Liver (tissue), 3 donors: Measurements from ENCODE around the gene CFAP221.

Experiments used
- FOXA1 ChIP-seq: IDR thresholded peaks from 2 replicates; pipeline ENCODE4 v1.6.1; 2016; ENCODE audit warnings: antibody characterized with exemption
- GABPA ChIP-seq, 2 donors: IDR thresholded peaks in 1 of 2; conservative IDR thresholded peaks in 1 of 2; 2 replicates each; pipeline ENCODE4 v1.6.1; 2016; ENCODE audit warnings: antibody characterized with exemption in 2 of 2, mild to moderate bottlenecking in 1 of 2, moderate library complexity in 1 of 2
- HNF4A ChIP-seq, 2 donors: conservative IDR thresholded peaks; 2 replicates each; pipeline ENCODE4 v1.6.1; 2016; ENCODE audit warnings: antibody characterized with exemption in 2 of 2, mild to moderate bottlenecking in 2 of 2
- RXRA ChIP-seq, 2 donors: IDR thresholded peaks; 2 replicates each; pipeline ENCODE4 v1.6.1; 2017 to 2018; ENCODE audit warnings: antibody characterized with exemption in 2 of 2, mild to moderate bottlenecking in 1 of 2
- TAF1 ChIP-seq: conservative IDR thresholded peaks from 2 replicates; pipeline ENCODE4 v1.6.1; 2016; ENCODE audit warnings: antibody characterized with exemption, mild to moderate bottlenecking
- TF ChIP-seq, protein P1 (sequence below): fragments of 150-350 bp; IDR thresholded peaks from 2 replicates; pipeline ENCODE4 v1.5.1; 2017; ENCODE audit warnings: improper control_type of control experiment, low read depth, low read length; ENCODE audit not compliant: missing input control
- TF ChIP-seq, protein P2 (sequence below): IDR thresholded peaks from 2 replicates; pipeline ENCODE4 v1.6.1; 2016; ENCODE audit warnings: antibody characterized with exemption, mild to moderate bottlenecking
- TF ChIP-seq, protein P3 (sequence below): IDR thresholded peaks from 2 replicates; pipeline ENCODE4 v1.6.1; 2016; ENCODE audit warnings: antibody characterized with exemption
- donor health status: healthy.
- donor health status: healthy.

DNA sequence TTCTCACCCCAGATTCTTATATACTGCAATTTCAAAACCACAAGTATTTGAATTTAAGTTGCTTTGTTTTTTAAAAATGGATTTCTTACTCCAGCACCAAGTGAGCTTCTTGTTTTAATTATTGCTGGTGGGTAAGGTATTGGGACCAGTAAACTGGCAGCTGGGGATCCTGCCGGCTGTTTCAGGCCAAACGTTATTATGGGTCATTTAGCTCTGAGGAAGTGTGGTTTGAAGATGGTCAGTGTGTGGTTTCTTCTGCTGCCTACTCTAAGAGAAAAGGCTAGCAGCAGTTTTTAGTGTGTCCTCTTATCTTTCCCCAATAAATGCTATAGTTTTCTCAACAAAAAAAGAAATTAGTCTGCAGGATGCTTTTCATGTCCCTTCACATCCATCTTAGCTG lies 30.6 kb downstream of the CFAP221 start:
- TF ChIP-seq, protein P1, sequence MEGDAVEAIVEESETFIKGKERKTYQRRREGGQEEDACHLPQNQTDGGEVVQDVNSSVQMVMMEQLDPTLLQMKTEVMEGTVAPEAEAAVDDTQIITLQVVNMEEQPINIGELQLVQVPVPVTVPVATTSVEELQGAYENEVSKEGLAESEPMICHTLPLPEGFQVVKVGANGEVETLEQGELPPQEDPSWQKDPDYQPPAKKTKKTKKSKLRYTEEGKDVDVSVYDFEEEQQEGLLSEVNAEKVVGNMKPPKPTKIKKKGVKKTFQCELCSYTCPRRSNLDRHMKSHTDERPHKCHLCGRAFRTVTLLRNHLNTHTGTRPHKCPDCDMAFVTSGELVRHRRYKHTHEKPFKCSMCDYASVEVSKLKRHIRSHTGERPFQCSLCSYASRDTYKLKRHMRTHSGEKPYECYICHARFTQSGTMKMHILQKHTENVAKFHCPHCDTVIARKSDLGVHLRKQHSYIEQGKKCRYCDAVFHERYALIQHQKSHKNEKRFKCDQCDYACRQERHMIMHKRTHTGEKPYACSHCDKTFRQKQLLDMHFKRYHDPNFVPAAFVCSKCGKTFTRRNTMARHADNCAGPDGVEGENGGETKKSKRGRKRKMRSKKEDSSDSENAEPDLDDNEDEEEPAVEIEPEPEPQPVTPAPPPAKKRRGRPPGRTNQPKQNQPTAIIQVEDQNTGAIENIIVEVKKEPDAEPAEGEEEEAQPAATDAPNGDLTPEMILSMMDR, result no peak
- no peak for TF ChIP-seq TAF1
- TF ChIP-seq HNF4A (conservative IDR thresholded peaks at IDR 0.05), result no peak
- no peak for TF ChIP-seq FOXA1
- no peak for TF ChIP-seq GABPA (IDR thresholded peaks at IDR 0.05 in 1 of 2, conservative IDR thresholded peaks at IDR 0.05 in 1 of 2)
- no peak for TF ChIP-seq RXRA (IDR thresholded peaks at IDR 0.05)
- TF ChIP-seq, protein P2, sequence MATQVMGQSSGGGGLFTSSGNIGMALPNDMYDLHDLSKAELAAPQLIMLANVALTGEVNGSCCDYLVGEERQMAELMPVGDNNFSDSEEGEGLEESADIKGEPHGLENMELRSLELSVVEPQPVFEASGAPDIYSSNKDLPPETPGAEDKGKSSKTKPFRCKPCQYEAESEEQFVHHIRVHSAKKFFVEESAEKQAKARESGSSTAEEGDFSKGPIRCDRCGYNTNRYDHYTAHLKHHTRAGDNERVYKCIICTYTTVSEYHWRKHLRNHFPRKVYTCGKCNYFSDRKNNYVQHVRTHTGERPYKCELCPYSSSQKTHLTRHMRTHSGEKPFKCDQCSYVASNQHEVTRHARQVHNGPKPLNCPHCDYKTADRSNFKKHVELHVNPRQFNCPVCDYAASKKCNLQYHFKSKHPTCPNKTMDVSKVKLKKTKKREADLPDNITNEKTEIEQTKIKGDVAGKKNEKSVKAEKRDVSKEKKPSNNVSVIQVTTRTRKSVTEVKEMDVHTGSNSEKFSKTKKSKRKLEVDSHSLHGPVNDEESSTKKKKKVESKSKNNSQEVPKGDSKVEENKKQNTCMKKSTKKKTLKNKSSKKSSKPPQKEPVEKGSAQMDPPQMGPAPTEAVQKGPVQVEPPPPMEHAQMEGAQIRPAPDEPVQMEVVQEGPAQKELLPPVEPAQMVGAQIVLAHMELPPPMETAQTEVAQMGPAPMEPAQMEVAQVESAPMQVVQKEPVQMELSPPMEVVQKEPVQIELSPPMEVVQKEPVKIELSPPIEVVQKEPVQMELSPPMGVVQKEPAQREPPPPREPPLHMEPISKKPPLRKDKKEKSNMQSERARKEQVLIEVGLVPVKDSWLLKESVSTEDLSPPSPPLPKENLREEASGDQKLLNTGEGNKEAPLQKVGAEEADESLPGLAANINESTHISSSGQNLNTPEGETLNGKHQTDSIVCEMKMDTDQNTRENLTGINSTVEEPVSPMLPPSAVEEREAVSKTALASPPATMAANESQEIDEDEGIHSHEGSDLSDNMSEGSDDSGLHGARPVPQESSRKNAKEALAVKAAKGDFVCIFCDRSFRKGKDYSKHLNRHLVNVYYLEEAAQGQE, result no peak
- TF ChIP-seq, protein P3, sequence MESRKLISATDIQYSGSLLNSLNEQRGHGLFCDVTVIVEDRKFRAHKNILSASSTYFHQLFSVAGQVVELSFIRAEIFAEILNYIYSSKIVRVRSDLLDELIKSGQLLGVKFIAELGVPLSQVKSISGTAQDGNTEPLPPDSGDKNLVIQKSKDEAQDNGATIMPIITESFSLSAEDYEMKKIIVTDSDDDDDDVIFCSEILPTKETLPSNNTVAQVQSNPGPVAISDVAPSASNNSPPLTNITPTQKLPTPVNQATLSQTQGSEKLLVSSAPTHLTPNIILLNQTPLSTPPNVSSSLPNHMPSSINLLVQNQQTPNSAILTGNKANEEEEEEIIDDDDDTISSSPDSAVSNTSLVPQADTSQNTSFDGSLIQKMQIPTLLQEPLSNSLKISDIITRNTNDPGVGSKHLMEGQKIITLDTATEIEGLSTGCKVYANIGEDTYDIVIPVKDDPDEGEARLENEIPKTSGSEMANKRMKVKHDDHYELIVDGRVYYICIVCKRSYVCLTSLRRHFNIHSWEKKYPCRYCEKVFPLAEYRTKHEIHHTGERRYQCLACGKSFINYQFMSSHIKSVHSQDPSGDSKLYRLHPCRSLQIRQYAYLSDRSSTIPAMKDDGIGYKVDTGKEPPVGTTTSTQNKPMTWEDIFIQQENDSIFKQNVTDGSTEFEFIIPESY, result no peak
